MCF 10A (cell line): Measurements from ENCODE around the gene HAPLN2. TPM values are rescaled to one million over a fixed set of nuclear protein-coding genes. Genes with fewer than 3 reads are reported as not detected.

Source experiments
- BruUV-seq: library from RNA; stranded (reverse); fragments of 400-500 nt; replicated peaks from 2 replicates; lab custom pipeline; 2021; lab: Mats Ljungman, UMichigan
- CTCF ChIA-PET: fragments of 300-600 bp; sonication (Branson Sonifier 250); formaldehyde crosslinking; extraction: SDS; loops from one replicate; lab custom pipeline; 2021; ENCODE audit warnings: antibody characterized with exemption, inconsistent platforms; lab: Yijun Ruan, JAX
- POLR2A ChIA-PET: fragments of 300-600, 350-650 bp; sonication (Branson Sonifier 250); formaldehyde crosslinking; extraction: SDS; loops from one replicate; lab custom pipeline; 2020; ENCODE audit warnings: antibody characterized with exemption, inconsistent platforms; lab: Yijun Ruan, JAX
- DNase-seq: peaks from one replicate; pipeline ENCODE4 v3.0.0-alpha.2; 2018; ENCODE audit not compliant: unreplicated experiment
- H3K27ac Mint-ChIP-seq: one replicate; pipeline ENCODE4 v1.8.0; 2022; ENCODE audit warnings: mild to moderate bottlenecking, low read depth, mixed read lengths; ENCODE audit not compliant: unreplicated experiment
- H3K27me3 Mint-ChIP-seq: one replicate; pipeline ENCODE4 v1.8.0; 2022; ENCODE audit warnings: mixed read lengths; ENCODE audit not compliant: insufficient read depth, unreplicated experiment
- H3K36me3 Mint-ChIP-seq: one replicate; pipeline ENCODE4 v1.8.0; 2022; ENCODE audit warnings: mild to moderate bottlenecking, moderate library complexity, mixed read lengths; ENCODE audit not compliant: insufficient read depth, unreplicated experiment
- H3K4me1 Mint-ChIP-seq: one replicate; pipeline ENCODE4 v1.8.0; 2022; ENCODE audit warnings: mixed read lengths; ENCODE audit not compliant: insufficient read depth, unreplicated experiment
- H3K4me3 Mint-ChIP-seq: one replicate; pipeline ENCODE4 v1.8.0; 2022; ENCODE audit warnings: mild to moderate bottlenecking, moderate library complexity, mixed read lengths; ENCODE audit not compliant: unreplicated experiment
- H3K9me3 Mint-ChIP-seq: one replicate; pipeline ENCODE4 v1.8.0; 2022; ENCODE audit warnings: mixed read lengths; ENCODE audit not compliant: unreplicated experiment
- CTCF ChIP-seq: fragments of 200-600 bp; IDR thresholded peaks from one replicate; pipeline ENCODE4 v1.8.0; 2022; ENCODE audit warnings: antibody characterized with exemption, mild to moderate bottlenecking; ENCODE audit not compliant: unreplicated experiment
- intact Hi-C: fragments of 100-400 bp; cut with micrococcal nuclease; formaldehyde crosslinking; loops from 2 replicates; pipeline ENCODE4 v1.14.1; 2022
- total RNA-seq: library from RNA; stranded (reverse); gene quantifications from 2 replicates; pipeline ENCODE4 v1.2.3, GENCODE V29; 2022

The HAPLN2 gene
- total RNA-seq, 1 experiment from 2014 or later: not detected

- H3K36me3 Mint-ChIP-seq: no peaks in the 10 kb centered on the region
- H3K9me3 Mint-ChIP-seq: no peaks in the 10 kb centered on the region
- H3K4me3 Mint-ChIP-seq: peak overlapping the region; percentile 35
- peak; percentile 61 for DNase-seq
- H3K27ac Mint-ChIP-seq: no peak overlapping the region
- peaks cover 61% of the 10 kb centered on the region for H3K27me3 Mint-ChIP-seq
- peak; percentile 91 for TF ChIP-seq CTCF
- intact Hi-C loops: loop anchor here (1.0 kb wide), 1 partner anchor 53 kb away; no protein-coding TSS in a partner anchor
- CTCF ChIA-PET: interaction anchor here (0.5 to 20.9 kb wide), 20 partner anchors 12 to 283 kb away, joined by 3 to 396 read pairs (median 6); partner anchors contain the start of genes METTL25B and NES
- BruUV-seq: no TSS peak
- H3K4me1 Mint-ChIP-seq: peaks cover 12% of the 10 kb centered on the region
- POLR2A ChIA-PET: interaction anchor here (0.6 kb wide), 1 partner anchor 288 kb away, joined by 3 read pairs; no protein-coding TSS in a partner anchor
These were observed 6.3 kb downstream of the HAPLN2 start for GRCh38 chr1:156625436-156626078.

- POLR2A ChIA-PET: interaction anchor here (0.6 kb wide), 1 partner anchor 288 kb away, joined by 3 read pairs; no protein-coding TSS in a partner anchor
- DNase-seq: no peak
- intact Hi-C loops: loop anchor here (1.0 kb wide), 1 partner anchor 52 kb away; no protein-coding TSS in a partner anchor
- Mint-ChIP-seq H3K36me3 (no peaks in the 10 kb centered on the region), H3K27ac (no peak overlapping the region), H3K9me3 (no peaks in the 10 kb centered on the region), H3K27me3 (peaks cover 61% of the 10 kb centered on the region), H3K4me1 (peaks cover 12% of the 10 kb centered on the region), H3K4me3 (peak overlapping the region; percentile 35)
- no TSS peak for BruUV-seq
- TF ChIP-seq CTCF: no peak
- CTCF ChIA-PET: interaction anchor here (0.6 to 20.9 kb wide), 27 partner anchors 8 to 248 kb away, joined by 3 to 396 read pairs (median 5); partner anchors contain the start of genes HAPLN2, METTL25B, NAXE and NES
These were observed 6.8 kb downstream of the HAPLN2 start for GRCh38 chr1:156626079-156626438.

GRCh38 chr1:156627313-156627880 is 8.2 kb downstream of the HAPLN2 start:
- Mint-ChIP-seq H3K36me3 (no peaks in the 10 kb centered on the region), H3K4me3 (no peak overlapping the region), H3K27me3 (peaks cover 61% of the 10 kb centered on the region), H3K4me1 (peaks cover 17% of the 10 kb centered on the region), H3K9me3 (no peaks in the 10 kb centered on the region), H3K27ac (no peak overlapping the region)
- ChIA-PET POLR2A (interaction anchor here (0.6 to 1.1 kb wide), 6 partner anchors 11 to 114 kb away, joined by 3 to 5 read pairs (median 3); partner anchors contain the start of gene MRPL24), CTCF (interaction anchor here (0.6 to 20.9 kb wide), 55 partner anchors 8 to 529 kb away, joined by 3 to 396 read pairs (median 4); partner anchors contain the start of genes HAPLN2, METTL25B, NAXE and NES)
- DNase-seq: peak; percentile 83
- peak; percentile 73 for TF ChIP-seq CTCF
- no TSS peak for BruUV-seq
- intact Hi-C loops: loop anchor here (1.0 kb wide), 3 partner anchors 30 to 263 kb away; no protein-coding TSS in a partner anchor
